D721Med (cell line): ENCODE results near the gene KREMEN2.
A peak's percentile ranks its signal among the peaks of the same experiment; 100 is the strongest.

Experiments
- DNase-seq: peaks from one replicate; pipeline ENCODE4 v3.0.0; 2011; ENCODE audit warnings: low spot score; ENCODE audit not compliant: insufficient read length
- FAIRE-seq: peaks from 2 replicates; lab custom pipeline; 2011; peaks lifted over from hg19 to GRCh38; lab: Jason Lieb, UNC
- TF ChIP-seq, protein P1 (sequence below): IDR thresholded peaks from 2 replicates; pipeline ENCODE4 v1.5.1; 2012; ENCODE audit warnings: mild to moderate bottlenecking, control low read depth; ENCODE audit not compliant: insufficient read depth; ENCODE audit errors: missing control alignments

KREMEN2 gene

DNA sequence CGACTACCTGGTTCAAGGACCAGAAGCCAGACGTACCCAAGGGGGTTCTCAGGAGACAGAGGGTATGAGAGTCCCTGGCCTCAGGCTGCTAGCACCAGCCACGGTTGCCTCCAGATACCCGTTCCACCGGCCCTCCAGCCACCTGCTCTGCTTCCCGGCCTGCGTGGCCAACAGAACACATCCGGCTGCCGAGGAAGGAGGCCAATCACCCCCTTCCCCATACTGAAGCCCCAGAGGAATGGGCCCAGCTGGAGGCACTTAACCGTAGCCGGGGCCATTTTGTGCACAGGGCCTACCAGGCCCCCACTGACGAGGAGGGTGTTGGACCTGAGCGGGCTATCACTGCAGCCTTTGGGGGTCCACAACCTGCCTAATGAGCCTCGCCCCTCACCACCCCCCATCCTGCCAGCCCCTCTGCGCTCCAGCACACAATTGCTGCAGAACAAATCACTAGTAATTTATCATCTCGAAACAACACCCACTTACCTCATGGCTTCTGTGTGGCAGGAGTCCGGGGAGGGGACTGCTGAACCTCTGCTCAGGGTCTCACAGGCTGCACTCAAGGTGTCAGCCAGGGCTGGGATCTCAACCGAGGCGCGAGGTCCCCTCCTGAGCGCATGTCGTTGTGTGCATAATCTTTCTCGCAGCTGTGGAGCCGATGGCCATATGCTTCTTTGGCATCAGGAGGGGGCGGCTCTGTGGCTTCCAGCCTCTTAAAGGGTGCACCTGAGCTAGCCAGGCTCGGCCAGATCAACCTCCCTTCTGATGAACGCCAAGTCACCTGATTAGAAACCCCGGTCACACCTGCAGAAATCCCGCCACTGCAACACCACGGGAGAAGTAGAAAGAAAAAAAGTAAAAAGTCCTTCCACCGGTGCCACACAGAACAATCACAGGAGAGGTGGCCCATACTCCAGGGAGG is 10.1 kb upstream of the KREMEN2 start:
- FAIRE-seq, result no peak
- DNase-seq, result peak; percentile 58
- TF ChIP-seq, protein P1, sequence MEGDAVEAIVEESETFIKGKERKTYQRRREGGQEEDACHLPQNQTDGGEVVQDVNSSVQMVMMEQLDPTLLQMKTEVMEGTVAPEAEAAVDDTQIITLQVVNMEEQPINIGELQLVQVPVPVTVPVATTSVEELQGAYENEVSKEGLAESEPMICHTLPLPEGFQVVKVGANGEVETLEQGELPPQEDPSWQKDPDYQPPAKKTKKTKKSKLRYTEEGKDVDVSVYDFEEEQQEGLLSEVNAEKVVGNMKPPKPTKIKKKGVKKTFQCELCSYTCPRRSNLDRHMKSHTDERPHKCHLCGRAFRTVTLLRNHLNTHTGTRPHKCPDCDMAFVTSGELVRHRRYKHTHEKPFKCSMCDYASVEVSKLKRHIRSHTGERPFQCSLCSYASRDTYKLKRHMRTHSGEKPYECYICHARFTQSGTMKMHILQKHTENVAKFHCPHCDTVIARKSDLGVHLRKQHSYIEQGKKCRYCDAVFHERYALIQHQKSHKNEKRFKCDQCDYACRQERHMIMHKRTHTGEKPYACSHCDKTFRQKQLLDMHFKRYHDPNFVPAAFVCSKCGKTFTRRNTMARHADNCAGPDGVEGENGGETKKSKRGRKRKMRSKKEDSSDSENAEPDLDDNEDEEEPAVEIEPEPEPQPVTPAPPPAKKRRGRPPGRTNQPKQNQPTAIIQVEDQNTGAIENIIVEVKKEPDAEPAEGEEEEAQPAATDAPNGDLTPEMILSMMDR, result no peak

DNA sequence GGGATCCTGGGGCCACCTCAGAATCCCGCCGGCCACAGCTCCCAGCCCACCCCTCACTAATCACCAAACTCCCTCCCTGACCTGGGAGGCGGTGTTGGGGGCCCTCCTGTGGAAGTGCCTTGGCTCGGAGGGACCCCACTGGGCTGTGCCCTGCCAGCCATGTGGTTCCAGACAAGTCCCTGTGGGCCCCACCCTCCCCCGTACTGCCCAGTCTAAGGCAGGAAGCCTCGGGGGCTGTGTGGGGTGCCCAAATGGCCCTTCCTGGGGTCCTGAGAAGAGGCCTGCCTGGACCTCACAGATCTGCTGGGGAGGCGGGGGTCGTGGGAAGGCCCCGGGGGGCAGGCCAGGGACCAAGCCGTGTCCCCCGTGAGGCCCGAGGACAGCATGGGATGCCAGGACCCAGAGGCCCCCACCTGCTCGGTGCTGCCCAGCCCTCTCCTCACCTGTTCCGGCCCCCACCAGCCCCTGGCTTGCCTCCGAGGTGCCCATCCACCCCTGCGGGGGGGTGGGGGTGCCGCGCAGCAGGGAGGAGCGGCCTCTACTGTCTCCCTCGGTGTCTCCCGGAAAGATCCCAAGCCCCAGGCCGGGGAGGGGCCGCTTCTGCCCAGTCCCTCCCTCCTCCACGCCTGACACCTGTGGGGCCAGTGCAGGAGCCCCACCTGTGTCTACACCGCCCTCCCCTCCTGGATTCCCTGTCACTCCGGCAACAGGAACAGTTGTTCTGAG is 9.3 kb upstream of the KREMEN2 start:
- TF ChIP-seq, protein P1, result no peak
- no peak for FAIRE-seq

DNA sequence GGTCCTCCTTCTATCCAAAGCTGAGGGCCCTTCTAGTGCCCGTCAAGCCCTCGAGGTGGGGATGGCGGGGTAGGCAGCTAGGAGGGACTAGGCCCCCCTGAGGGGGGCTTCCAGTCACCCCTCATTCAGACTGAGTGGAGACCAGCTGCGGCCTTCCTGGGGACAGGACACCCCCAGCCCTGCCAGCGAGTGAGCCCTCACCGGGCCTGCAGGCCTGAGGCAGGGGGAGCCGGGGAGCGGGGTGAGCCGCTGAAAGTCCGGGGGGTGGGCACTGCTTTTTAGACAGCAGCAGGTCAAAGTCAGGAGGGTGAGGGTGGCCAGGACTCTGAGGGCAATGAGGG is 8.7 kb upstream of the KREMEN2 start:
- no peak for FAIRE-seq
- DNase-seq, result no peak
- TF ChIP-seq, protein P1, result no peak

More for the DNA sequence above, 9.3 kb upstream of the KREMEN2 start:
- no peak for DNase-seq

DNA sequence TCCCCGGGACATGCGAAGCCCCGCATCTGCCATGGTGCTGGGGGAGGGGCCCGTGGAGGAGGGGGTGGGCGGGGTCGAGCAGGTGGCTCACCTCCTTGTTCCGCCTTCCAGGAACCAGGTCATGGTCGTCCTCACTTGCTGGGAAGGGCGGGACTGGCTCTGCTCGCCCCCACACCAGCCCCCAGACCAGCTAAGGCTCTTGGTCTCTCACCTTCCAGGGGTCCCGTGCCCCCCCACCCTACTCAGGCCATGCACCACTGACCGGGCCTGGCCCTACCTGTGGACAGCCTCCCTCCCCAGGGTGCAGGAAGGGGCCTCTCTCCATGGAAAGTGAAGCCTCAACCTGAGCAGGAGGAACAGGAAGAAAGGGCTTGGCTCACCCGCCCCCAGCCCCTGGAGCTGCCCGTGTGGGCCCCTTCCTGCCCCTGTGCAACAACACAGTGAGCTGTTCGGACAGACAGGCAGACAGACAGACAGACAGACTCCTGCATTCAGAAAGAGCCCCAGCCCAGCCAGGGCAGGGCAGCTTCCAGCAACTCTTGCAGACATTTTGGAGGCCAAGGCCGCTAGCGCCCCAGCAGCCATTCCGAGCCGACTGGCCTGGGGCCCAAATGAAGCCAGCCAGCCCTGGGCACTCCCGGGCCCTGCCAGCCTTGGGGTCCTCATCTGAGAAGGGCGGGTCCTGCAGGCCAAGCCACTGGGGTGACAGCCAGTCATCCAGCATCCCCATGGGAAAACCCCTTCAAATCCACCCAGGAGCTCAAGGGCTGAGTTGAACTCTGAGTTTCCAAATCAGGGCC is 8.1 kb upstream of the KREMEN2 start:
- DNase-seq (no peak), FAIRE-seq (no peak)
- TF ChIP-seq, protein P1, result no peak

DNA sequence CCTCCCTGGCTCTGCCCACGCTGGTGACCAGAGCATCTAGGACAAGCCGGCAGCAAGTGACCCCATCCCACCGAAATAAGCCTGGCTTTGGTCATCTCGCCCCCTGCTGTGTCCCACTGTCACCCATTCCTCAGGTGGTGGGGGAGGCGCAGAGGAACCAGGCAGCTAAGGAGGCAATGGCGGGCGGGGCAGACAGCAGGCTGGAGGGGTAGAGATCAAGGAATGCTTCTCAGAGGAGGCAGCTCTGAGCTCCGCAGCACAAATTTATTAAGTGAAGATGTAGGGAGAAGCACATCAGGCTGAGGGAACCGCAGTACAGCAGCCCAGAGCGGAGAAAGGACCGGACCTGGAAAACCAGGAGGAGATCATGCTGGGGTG is 7.5 kb upstream of the KREMEN2 start:
- FAIRE-seq (no peak), DNase-seq (no peak)
- TF ChIP-seq, protein P1, result no peak

DNA sequence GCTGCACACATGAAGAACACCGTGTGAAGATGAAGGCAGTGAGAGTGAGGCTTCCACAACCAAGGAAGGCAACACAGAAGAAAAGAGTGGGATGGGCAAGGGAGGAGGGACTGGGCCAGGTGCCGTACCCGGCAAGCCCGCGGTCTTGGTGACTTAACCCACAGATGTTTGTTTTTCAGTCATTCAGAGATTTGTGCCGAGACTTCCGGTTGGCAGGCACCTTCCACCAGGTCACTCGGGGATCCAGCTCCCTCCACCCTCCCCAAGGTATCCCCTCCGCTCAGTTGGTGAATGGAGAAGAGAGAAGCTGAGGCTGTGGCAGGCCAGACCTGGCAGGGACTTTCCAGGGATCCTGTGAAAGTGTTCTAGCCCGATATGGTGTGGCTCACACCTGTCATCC is 4.9 kb upstream of the KREMEN2 start:
- FAIRE-seq (no peak), DNase-seq (no peak)
- TF ChIP-seq, protein P1, result no peak
